HG02798 (cell line): Measurements from ENCODE around the gene NAALADL2.

ENCODE experiments used
- ATAC-seq: cut with Tn5 transposase; IDR thresholded peaks from one replicate; pipeline ENCODE4 v1.9.1; 2021; ENCODE audit warnings: mild to moderate bottlenecking; ENCODE audit not compliant: unreplicated experiment, poor library complexity

NAALADL2 gene

GRCh38 chr3:174958671-174959328 lies 99.7 kb downstream of the NAALADL2 start:
- no peak for ATAC-seq

- no peak for ATAC-seq
These were observed 100.5 kb downstream of the NAALADL2 start for GRCh38 chr3:174959556-174960065.

GRCh38 chr3:174960898-174961297 lies 101.8 kb downstream of the NAALADL2 start:
- no peak for ATAC-seq

DNA sequence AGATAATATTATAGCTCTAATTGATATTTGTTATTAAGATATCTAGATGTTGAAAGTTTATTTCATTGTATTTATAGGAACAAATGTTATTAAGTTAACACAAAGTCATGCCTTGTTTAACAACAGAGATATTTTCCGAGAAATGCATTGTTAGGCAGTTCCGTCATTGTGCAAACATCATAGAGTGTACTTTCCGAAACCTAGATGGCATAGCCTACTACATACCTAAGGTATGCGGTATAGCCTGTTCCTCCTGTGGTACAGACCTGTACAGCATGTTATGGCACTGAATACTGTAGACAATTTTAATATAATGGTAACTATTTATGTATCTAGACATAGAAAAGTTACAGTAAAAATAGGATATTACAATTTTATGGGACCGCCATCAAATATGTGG lies 114.3 kb downstream of the NAALADL2 start:
- no peak for ATAC-seq

DNA sequence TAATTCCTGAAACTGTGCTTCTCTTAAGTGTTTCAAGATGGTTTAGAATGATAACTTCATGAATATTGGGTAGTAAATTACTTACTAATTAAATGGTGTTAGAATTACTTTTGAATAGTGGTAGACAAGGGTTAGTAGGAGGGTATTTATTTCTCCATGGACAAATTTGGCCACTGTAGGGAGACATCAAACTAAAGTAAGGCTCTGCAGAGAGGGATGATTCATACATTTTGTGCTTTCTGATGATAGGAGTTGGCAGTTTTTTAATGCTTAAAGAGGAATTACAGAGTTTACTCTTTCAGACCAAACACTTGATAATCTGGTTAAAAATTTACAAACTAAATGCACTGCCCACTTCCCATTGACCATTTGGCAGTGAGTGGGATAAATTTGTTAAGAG lies 127.6 kb downstream of the NAALADL2 start:
- ATAC-seq: no peak

- ATAC-seq: no peak
These were observed 142.0 kb downstream of the NAALADL2 start for GRCh38 chr3:175001091-175001490.

DNA sequence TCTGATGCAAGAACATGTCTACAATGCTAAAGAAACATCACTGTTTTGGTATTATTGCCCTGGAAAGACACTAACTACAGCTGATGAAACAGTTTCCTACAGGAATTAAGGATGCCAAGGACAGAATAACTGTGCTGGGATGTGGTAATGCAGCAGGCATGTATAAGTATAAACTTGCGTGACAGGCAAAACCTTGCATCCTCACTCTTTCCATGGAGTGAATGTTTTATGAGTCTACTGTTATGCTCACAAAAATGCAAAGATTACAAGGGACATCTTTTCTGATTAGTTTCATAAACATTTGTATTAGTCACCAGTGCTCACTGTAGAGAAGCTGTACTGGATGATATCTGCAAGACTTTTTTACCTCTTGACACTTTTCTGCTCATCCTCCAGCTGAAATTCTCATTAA lies 143.6 kb downstream of the NAALADL2 start:
- ATAC-seq: no peak

DNA sequence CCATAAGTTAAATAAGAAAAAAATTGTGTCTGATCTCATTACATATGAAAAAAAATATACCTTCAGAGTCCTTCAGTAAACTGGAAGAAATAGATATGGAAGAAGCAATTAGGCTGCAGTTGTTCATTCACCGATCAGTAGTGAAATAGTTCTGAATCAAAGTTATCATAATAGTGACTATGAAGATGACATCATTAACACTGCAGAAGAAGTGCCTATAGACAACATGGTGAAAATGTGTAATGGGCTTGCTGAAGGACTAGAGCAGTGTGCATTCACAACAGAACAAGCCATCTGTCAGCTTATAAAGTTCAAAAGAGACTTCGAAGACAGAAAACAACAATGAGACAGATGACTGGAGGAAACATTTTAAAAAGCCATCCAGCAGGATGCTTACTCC lies 144.5 kb downstream of the NAALADL2 start:
- ATAC-seq: no peak

GRCh38 chr3:175005193-175005592 lies 146.1 kb downstream of the NAALADL2 start:
- ATAC-seq: no peak

DNA sequence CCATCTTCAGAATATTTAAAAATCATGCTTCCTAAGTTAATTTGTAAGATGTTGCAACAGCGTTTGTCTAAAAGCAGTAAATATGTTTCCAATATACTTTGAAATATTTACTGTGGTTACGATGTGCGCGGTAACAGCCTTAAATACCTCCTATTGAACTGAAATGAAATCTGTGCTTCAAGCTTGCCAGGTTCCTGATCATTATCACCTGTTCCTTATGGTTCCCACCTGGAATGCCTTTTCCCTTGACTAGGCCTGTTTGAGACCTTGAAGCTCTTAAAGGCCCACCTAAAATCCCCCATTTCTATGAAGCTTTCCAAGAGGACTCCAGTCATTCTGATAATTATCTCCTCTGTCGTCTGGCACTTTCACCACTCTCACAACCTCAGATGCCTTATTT lies 146.7 kb downstream of the NAALADL2 start:
- ATAC-seq: no peak

DNA sequence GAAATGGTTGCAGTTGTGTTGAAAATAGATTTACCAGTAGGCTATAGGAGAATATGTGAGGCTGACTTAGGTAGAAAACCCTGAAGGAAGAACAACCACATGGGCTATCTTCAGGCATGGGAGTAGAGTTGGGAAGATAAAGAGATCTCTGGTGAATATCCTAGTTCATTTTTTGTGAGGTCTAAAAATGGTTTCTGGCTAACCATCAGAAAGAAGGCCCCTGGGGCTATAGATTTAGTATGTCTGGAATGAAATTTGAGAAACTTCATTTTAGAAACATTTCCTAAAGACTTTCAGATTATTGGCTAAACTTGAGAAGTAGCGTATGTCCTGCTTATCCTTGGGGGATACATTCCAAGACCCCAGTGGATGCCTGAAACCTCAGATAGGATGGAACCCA lies 148.2 kb downstream of the NAALADL2 start:
- ATAC-seq: no peak

- no peak for ATAC-seq
These were observed 150.2 kb downstream of the NAALADL2 start for GRCh38 chr3:175009295-175009694.

- ATAC-seq: no peak
These were observed 156.0 kb downstream of the NAALADL2 start for GRCh38 chr3:175015056-175015635.

DNA sequence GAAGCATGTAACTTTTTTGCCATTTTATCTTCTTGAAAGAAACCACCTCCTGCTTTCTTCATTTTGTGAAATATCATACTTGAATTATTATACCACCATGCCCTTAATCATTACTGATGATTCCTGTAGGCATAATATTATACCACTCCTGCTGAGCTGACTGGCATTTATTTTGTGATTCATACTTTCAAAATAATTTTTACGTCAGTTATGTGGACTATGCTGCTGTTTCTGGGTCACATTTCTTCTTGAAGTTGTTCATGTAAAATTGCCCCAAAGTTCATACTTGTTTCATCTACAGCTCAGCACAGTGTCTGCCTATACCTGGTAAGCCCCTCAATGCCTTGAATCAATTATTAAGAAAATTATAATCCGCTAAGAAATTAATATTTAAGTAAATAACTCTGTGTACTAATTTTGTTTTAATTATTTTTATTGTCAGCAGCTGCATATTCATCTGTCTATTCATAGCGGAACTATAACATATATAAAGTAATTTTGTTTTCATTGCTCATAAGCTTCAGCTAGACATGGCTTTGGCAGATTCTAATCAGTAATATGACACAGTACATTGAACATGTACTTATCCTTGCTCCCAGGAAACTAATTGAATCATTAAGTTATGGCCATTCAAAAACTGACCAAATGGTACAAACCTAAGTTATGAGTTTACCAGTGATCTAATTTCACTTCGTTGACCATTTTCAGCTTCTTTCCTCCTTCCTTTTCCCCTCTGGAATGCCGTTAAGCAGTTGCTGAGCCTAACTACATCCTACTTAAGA lies 160.0 kb downstream of the NAALADL2 start:
- no peak for ATAC-seq

DNA sequence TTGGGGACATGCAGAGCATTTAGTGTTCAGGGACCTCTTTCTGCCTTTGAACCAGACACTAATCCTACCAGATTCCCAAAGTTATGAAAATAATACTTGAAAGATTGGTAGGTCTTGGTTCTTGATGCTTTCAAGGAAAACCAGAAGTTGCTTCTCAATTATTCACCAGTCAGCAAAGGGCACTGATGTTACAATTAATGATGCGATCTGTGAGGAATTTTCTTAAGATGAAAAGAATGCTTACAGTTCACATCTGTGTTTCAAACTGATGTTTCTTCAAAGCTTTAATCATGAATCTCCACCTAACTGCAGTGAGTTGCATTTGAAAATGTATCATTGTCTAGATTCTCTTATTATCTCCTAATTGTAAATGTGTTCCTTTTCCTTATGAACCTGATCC lies 161.0 kb downstream of the NAALADL2 start:
- no peak for ATAC-seq

- ATAC-seq: no peak
These were observed 170.7 kb downstream of the NAALADL2 start for GRCh38 chr3:175029828-175030227.

GRCh38 chr3:175039875-175040274 lies 180.7 kb downstream of the NAALADL2 start:
- ATAC-seq: no peak

DNA sequence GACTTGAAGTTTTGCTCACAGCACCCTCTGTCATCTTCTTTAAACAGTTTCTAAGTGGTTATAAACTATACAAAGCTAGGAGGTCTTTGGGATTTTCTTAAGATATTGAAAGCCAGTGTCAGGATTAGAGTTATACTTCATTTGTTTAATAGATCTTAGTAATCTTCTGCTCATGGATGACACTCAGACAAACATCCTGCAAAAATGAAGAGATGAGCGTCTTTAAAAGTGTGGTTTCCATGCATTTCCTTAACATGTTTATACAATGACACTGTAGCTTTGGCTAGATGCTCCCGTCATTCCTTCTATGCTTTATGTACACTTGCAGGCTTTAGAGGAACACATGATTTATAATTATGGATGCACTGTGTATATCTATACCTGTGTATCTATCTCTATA lies 182.2 kb downstream of the NAALADL2 start:
- ATAC-seq: no peak

GRCh38 chr3:175046601-175047000 lies 187.5 kb downstream of the NAALADL2 start:
- ATAC-seq: no peak

DNA sequence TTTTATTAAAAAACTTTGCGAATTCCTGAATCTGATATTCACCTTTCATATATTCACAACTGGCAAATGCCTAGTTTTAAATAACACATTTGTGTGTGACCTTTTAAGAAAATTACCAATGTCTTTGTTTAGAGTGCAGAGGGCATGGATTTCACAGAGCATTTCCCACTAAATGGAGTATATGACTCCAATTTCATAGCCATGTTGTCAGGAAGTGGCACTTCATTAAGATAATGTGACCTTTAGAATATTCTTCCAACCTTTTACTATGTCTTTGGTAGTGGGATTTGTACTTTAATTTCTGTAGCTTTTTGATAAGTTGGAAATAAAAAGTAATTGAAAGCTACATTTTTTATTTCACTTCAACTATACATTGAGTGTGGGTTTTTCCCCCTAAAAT lies 188.7 kb downstream of the NAALADL2 start:
- no peak for ATAC-seq

- no peak for ATAC-seq
These were observed 198.3 kb downstream of the NAALADL2 start for GRCh38 chr3:175057401-175057800.
